Measurements from ENCODE around the gene TECRL. TPM values are rescaled to one million over a fixed set of nuclear protein-coding genes. Genes with fewer than 3 reads are reported as not detected.

TECRL gene
- total RNA-seq, 4 donors from 2014 or later: 14.4 to 21.8 (median 17.2) TPM

DNA sequence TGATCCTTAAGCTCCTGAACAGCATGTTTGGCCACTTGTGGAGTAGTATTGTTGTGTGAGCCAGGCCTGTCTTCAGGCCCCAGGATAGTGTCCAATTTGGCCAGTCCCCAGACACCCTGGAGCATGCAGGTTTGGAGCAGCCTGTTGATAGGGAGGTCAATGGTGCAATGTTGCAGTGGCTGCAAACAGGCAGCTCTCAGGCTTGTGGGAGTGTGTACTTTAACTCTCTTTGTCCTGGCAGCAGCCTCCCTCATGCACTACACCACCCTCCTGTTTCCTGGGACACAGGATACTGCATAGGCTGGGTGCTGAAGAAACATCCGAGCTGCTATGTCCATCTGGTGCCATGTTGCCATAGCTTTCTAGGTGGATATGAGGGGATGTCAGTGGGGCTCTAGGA, 24.0 kb downstream of the TECRL start:
- in situ Hi-C loops (cut with MboI; ENCODE audit: low sequenced_read_pairs in 4 of 4): no loop called here
- Histone ChIP-seq H3K27me3 (no peaks in the 10 kb centered on the region), H3K36me3 (no peaks in the 10 kb centered on the region), H3K4me3 (no peak overlapping the region), H3K27ac (no peak overlapping the region), H3K9me3 (no peaks in the 10 kb centered on the region), H3K4me1 (no peaks in the 10 kb centered on the region)
- intact Hi-C loops (cut with DNase I; ENCODE audit: low total_unique reads): no loop called here
- DNase-seq (no peak), ATAC-seq (no peak)
- TF ChIP-seq POLR2A (IDR thresholded peaks at IDR 0.05) (no peak), CTCF (IDR thresholded peaks at IDR 0.05 in 4 of 5, conservative IDR thresholded peaks at IDR 0.05 in 1 of 5) (no peak)

GRCh38 chr4:64384237-64385203, 24.7 kb downstream of the TECRL start:
- ATAC-seq (no peak), DNase-seq (no peak)
- no peaks in the 10 kb centered on the region for H3K27me3 ChIP-seq
- in situ Hi-C loops (cut with MboI; ENCODE audit: low sequenced_read_pairs in 4 of 4): no loop called here
- no peak overlapping the region for H3K4me3 ChIP-seq
- no peaks in the 10 kb centered on the region for H3K36me3 ChIP-seq
- H3K27ac ChIP-seq: no peak overlapping the region
- TF ChIP-seq POLR2A (IDR thresholded peaks at IDR 0.05) (no peak), CTCF (IDR thresholded peaks at IDR 0.05 in 4 of 5, conservative IDR thresholded peaks at IDR 0.05 in 1 of 5) (no peak)
- H3K4me1 ChIP-seq: no peaks in the 10 kb centered on the region
- intact Hi-C loops (cut with DNase I; ENCODE audit: low total_unique reads): no loop called here
- no peaks in the 10 kb centered on the region for H3K9me3 ChIP-seq

- ATAC-seq: no peak
- in situ Hi-C loops (cut with MboI; ENCODE audit: low sequenced_read_pairs in 4 of 4) (no loop called here), intact Hi-C loops (cut with DNase I; ENCODE audit: low total_unique reads) (loop anchor here (5.0 kb wide), 1 partner anchor 39 kb away; the partner anchor contains the start of gene TECRL)
- no peaks in the 10 kb centered on the region for H3K4me1 ChIP-seq
- TF ChIP-seq CTCF (IDR thresholded peaks at IDR 0.05 in 4 of 5, conservative IDR thresholded peaks at IDR 0.05 in 1 of 5) (no peak), POLR2A (IDR thresholded peaks at IDR 0.05) (no peak)
- H3K9me3 ChIP-seq: no peaks in the 10 kb centered on the region
- no peaks in the 10 kb centered on the region for H3K27me3 ChIP-seq
- H3K27ac ChIP-seq: peak overlapping the region in 1 of 4 donors; percentile 48
- no peaks in the 10 kb centered on the region for H3K36me3 ChIP-seq
- no peak for DNase-seq
- H3K4me3 ChIP-seq: no peak overlapping the region
Observed at GRCh38 chr4:64368741-64369140, 40.5 kb downstream of the TECRL start.

- H3K4me1 ChIP-seq: peaks cover 0 to 5% of the 10 kb centered on the region in 2 donors
- in situ Hi-C loops (cut with MboI; ENCODE audit: low sequenced_read_pairs in 4 of 4): no loop called here
- TF ChIP-seq CTCF (IDR thresholded peaks at IDR 0.05 in 4 of 5, conservative IDR thresholded peaks at IDR 0.05 in 1 of 5): no peak
- no peak for TF ChIP-seq POLR2A (IDR thresholded peaks at IDR 0.05)
- DNase-seq (no peak), ATAC-seq (no peak)
- no peaks in the 10 kb centered on the region for H3K27me3 ChIP-seq
- intact Hi-C loops (cut with DNase I; ENCODE audit: low total_unique reads): no loop called here
- H3K27ac ChIP-seq: no peak overlapping the region
- no peaks in the 10 kb centered on the region for H3K36me3 ChIP-seq
- no peaks in the 10 kb centered on the region for H3K9me3 ChIP-seq
- H3K4me3 ChIP-seq: no peak overlapping the region
Observed at GRCh38 chr4:64361399-64361740, 47.9 kb downstream of the TECRL start.

Measured in gastrocnemius medialis (tissue), 4 donors.